Osteoblast (primary cell): ENCODE data around the gene SHE. TPM values are rescaled to one million over a fixed set of nuclear protein-coding genes. Genes with fewer than 3 reads are reported as not detected.

Source experiments
- DNase-seq: peaks from one replicate; pipeline ENCODE4 v3.0.0; 2011; ENCODE audit warnings: low spot score, mixed read lengths; ENCODE audit not compliant: insufficient read length; ENCODE audit errors: missing footprints
- H2AFZ ChIP-seq: 2 replicates; pipeline ENCODE4 v1.6.0; 2011; ENCODE audit warnings: mild to moderate bottlenecking, low read length
- H3K27ac ChIP-seq: 2 replicates; pipeline ENCODE4 v1.5.1; 2011; ENCODE audit warnings: mild to moderate bottlenecking, low read depth, low read length, moderate library complexity
- H3K27me3 ChIP-seq: 2 replicates; pipeline ENCODE4 v1.6.0; 2012; ENCODE audit warnings: mild to moderate bottlenecking, control low read depth, inconsistent platforms, low read length, moderate library complexity; ENCODE audit not compliant: insufficient read depth
- H3K36me3 ChIP-seq: 2 replicates; pipeline ENCODE4 v1.5.1; 2011; ENCODE audit warnings: mild to moderate bottlenecking, low read length, control low read depth, moderate library complexity; ENCODE audit not compliant: insufficient read depth
- H3K4me1 ChIP-seq: 2 replicates; pipeline ENCODE4 v1.5.1; 2011; ENCODE audit warnings: mild to moderate bottlenecking, low read length, control low read depth, moderate library complexity; ENCODE audit not compliant: insufficient read depth
- H3K4me2 ChIP-seq: 2 replicates; pipeline ENCODE4 v1.6.0; 2011; ENCODE audit warnings: mild to moderate bottlenecking, low read length; ENCODE audit not compliant: insufficient read depth
- H3K4me3 ChIP-seq: fragments of 200-600 bp; sonication (generic); 3 replicates; pipeline ENCODE4 v1.5.1; 2012; ENCODE audit warnings: mild to moderate bottlenecking, low read length, inconsistent platforms; ENCODE audit not compliant: insufficient read depth
- H3K79me2 ChIP-seq: 2 replicates; pipeline ENCODE4 v1.6.0; 2012; ENCODE audit warnings: mild to moderate bottlenecking, low read length, control low read depth, inconsistent platforms; ENCODE audit not compliant: insufficient read depth
- H3K9me3 ChIP-seq: 2 replicates; pipeline ENCODE4 v1.5.1; 2011; ENCODE audit warnings: low read depth, low read length, control low read depth
- H4K20me1 ChIP-seq: 2 replicates; pipeline ENCODE4 v1.6.0; 2012; ENCODE audit warnings: mild to moderate bottlenecking, low read length, control low read depth; ENCODE audit not compliant: insufficient read depth
- total RNA-seq: library from RNA; depleted of rRNA; stranded (reverse); fragments of >200 nt; gene quantifications from 2 replicates; pipeline ENCODE4 v1.2.3, GENCODE V29; 2012
- TF ChIP-seq, protein P1 (sequence below): IDR thresholded peaks from 2 replicates; pipeline ENCODE4 v1.5.1; 2011; ENCODE audit warnings: mild to moderate bottlenecking, low read depth, low read length, moderate library complexity; ENCODE audit errors: extremely low read depth

Gene SHE
- total RNA-seq, 1 donor: not detected

DNA sequence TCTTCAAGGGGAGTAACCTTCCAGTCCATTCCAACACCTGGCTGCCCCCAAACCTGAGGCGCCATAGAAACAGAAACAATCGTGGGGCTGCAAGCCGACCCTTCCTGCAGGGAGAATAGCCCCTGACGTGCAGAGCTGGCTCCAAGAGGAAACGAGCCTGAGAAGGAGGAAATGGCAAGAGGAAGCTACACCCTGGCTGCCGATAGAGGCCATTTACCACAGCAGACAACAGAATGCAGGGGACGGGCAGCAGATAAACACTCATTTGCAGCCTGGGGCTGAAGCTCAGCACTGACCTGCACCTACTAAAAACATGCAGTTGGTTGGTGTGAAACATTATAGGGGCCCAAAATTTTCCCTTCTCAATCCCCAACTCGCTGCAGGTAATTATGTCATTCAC is 8.9 kb downstream of the SHE start:
- no peak overlapping the region for H2AFZ ChIP-seq
- H3K79me2 ChIP-seq: no peaks in the 10 kb centered on the region
- TF ChIP-seq, protein P1, sequence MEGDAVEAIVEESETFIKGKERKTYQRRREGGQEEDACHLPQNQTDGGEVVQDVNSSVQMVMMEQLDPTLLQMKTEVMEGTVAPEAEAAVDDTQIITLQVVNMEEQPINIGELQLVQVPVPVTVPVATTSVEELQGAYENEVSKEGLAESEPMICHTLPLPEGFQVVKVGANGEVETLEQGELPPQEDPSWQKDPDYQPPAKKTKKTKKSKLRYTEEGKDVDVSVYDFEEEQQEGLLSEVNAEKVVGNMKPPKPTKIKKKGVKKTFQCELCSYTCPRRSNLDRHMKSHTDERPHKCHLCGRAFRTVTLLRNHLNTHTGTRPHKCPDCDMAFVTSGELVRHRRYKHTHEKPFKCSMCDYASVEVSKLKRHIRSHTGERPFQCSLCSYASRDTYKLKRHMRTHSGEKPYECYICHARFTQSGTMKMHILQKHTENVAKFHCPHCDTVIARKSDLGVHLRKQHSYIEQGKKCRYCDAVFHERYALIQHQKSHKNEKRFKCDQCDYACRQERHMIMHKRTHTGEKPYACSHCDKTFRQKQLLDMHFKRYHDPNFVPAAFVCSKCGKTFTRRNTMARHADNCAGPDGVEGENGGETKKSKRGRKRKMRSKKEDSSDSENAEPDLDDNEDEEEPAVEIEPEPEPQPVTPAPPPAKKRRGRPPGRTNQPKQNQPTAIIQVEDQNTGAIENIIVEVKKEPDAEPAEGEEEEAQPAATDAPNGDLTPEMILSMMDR: no peak
- H3K4me1 ChIP-seq: no peaks in the 10 kb centered on the region
- H3K36me3 ChIP-seq: no peaks in the 10 kb centered on the region
- H3K9me3 ChIP-seq: no peaks in the 10 kb centered on the region
- H3K4me2 ChIP-seq: no peak overlapping the region
- H3K4me3 ChIP-seq: no peak overlapping the region
- DNase-seq: no peak
- H3K27ac ChIP-seq: no peak overlapping the region
- H4K20me1 ChIP-seq: no peaks in the 10 kb centered on the region
- H3K27me3 ChIP-seq: peaks cover 85% of the 10 kb centered on the region

DNA sequence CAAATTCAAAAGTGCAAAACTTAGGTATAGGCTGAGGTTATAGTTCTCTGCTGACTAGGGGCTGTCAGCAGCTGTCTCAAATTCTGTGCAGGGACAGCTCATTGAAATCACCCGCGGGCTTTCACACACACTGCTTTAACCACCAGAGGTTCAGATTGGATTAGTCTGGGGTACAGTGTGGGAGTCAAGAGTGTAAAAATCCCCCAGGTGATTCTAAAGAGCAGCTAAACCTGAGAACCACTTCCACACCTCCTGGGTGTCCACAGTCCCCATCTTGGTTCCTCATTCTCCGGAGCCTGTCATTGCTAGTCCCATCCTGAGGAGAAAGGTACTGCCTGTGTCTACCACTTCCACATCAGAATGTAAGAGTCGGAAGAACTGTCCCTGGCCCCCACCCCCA is 10.1 kb downstream of the SHE start:
- no peaks in the 10 kb centered on the region for H3K4me1 ChIP-seq
- TF ChIP-seq, protein P1: no peak
- no peaks in the 10 kb centered on the region for H3K9me3 ChIP-seq
- no peaks in the 10 kb centered on the region for H4K20me1 ChIP-seq
- no peak overlapping the region for H2AFZ ChIP-seq
- H3K79me2 ChIP-seq: no peaks in the 10 kb centered on the region
- no peaks in the 10 kb centered on the region for H3K36me3 ChIP-seq
- no peak overlapping the region for H3K27ac ChIP-seq
- H3K27me3 ChIP-seq: peaks cover 88% of the 10 kb centered on the region
- H3K4me2 ChIP-seq: no peak overlapping the region
- DNase-seq: no peak
- no peak overlapping the region for H3K4me3 ChIP-seq

DNA sequence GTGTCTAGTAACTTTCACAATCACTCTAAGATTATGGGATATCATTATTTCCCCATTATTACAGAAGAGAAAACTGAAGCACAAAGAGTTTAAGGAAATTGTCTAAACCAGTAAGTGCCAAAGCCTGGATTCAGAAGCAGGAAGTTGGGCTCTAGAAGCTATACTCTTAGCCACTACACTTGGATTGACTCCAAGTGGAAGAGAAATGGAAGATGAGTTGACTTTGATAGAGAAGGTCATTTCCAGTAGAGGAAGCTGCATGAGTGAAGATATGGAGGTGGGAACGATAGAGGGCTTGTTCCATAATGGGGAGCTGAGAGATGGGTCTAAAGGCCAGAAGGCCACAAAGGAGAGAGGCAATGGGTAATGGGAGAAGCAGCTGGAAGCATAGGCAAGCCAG is 11.9 kb downstream of the SHE start:
- H3K27me3 ChIP-seq: peaks cover 83% of the 10 kb centered on the region
- H3K9me3 ChIP-seq: no peaks in the 10 kb centered on the region
- no peak for DNase-seq
- H3K79me2 ChIP-seq: no peaks in the 10 kb centered on the region
- TF ChIP-seq, protein P1: no peak
- no peak overlapping the region for H2AFZ ChIP-seq
- H3K4me2 ChIP-seq: no peak overlapping the region
- H4K20me1 ChIP-seq: no peaks in the 10 kb centered on the region
- H3K4me1 ChIP-seq: no peaks in the 10 kb centered on the region
- no peak overlapping the region for H3K27ac ChIP-seq
- no peak overlapping the region for H3K4me3 ChIP-seq
- no peaks in the 10 kb centered on the region for H3K36me3 ChIP-seq

DNA sequence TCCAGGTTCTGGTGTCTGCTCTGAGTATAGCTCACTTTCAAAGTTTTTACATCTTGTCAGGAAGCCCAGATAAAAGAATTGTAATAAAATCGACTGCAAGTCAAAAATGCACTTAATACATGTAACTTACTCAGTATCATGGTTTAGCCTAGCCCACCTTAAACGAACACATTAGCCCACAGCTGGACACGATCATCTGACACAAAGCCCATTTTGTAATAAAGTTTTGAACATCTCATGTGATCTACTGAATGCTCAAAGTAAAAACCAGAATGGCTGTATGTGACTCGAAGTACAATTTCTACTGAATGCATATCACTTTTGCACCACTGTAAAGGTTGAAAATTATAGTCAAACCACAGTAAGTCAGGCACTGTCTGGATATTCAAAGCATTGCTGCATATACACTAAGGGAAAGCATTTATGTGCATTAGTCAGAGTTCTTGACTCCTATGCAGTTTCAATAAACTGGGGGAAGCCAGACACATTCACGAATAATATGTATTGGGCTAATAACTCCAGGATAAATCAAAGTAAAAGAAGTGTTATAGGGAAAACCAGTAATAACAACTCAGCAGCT is 12.4 kb downstream of the SHE start:
- Histone ChIP-seq H3K4me1 (no peaks in the 10 kb centered on the region), H3K79me2 (no peaks in the 10 kb centered on the region), H3K27ac (no peak overlapping the region), H3K4me3 (no peak overlapping the region), H4K20me1 (no peaks in the 10 kb centered on the region), H3K4me2 (no peak overlapping the region), H3K36me3 (no peaks in the 10 kb centered on the region), H3K9me3 (no peaks in the 10 kb centered on the region), H2AFZ (no peak overlapping the region), H3K27me3 (peaks cover 78% of the 10 kb centered on the region)
- no peak for DNase-seq
- TF ChIP-seq, protein P1: no peak
